Hematopoietic multipotent progenitor cell treated with erythropoietin and hydrocortisone succinate and interleukin-3 and kit ligand, for 8 days (in vitro differentiated cells): ENCODE data around the gene NANOS3.

Source experiments
- DNase-seq: peaks from one replicate; pipeline ENCODE4 v3.0.0-alpha.2; 2015

Gene NANOS3

DNA sequence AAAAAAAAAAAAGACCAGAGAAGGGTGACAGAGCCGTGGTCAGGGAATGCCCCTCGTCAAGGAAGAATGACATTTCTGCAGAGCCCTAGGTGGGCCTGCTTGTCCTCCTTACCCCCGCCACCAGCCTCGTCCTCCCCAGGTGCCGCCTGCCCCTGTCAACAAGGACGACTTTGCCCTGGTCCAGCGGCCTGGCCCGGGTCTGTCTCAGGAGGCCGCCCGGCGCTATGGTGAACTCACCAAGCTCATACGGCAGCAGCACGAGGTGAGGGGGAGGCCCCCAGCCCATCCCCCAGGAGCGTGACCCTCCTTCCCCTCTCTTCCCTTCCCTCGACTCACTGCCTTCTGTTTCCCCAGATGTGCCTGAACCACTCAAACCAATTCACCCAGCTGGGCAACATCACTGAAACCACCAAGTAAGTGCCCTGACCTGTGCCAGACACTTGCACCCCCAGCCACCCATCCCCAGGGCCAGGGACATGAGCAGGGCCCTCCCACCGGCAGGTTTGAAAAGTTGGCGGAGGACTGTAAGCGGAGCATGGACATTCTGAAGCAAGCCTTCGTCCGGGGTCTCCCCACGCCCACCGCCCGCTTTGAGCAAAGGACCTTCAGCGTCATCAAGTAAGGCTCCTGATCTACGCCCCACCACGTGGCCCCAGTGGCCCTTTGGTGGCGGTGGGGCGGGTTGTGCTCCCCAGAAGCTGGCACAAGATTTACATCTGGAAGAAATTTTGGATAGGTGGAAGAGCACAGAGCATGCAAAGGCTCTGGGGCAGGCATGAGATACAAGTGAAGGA lies 46.5 kb downstream of the NANOS3 start:
- DNase-seq: no peak

GRCh38 chr19:13926010-13926409 lies 49.1 kb downstream of the NANOS3 start:
- no peak for DNase-seq

GRCh38 chr19:13926715-13927114 lies 49.8 kb downstream of the NANOS3 start:
- no peak for DNase-seq

- no peak for DNase-seq
Measured at GRCh38 chr19:13929340-13929739, 52.4 kb downstream of the NANOS3 start.

DNA sequence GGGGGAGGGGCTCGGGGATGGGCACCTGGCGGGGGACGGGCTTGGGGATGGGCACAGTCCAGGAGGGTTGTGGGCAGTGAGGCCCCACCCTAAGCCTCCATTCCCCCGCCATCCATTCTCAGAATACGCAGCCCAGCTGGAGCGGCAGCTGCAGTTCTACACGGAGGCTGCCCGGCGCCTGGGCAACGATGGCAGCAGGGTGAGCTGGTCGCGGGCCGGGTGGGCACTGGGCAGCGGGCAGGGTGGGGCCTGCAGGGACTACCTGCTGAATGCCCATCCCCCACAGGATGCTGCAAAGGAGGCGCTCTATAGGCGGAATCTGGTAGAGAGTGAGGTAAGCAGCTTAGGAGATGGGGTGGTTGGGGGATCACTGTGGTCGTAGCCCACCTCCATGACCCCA lies 53.0 kb downstream of the NANOS3 start:
- no peak for DNase-seq
